ENCODE measurements around the gene WNT9A.

- TF ChIP-seq EZH2 (optimal IDR thresholded peaks at IDR 0.05; ENCODE audit: low read depth, low read length): no peak
- TF ChIP-seq, protein P1, sequence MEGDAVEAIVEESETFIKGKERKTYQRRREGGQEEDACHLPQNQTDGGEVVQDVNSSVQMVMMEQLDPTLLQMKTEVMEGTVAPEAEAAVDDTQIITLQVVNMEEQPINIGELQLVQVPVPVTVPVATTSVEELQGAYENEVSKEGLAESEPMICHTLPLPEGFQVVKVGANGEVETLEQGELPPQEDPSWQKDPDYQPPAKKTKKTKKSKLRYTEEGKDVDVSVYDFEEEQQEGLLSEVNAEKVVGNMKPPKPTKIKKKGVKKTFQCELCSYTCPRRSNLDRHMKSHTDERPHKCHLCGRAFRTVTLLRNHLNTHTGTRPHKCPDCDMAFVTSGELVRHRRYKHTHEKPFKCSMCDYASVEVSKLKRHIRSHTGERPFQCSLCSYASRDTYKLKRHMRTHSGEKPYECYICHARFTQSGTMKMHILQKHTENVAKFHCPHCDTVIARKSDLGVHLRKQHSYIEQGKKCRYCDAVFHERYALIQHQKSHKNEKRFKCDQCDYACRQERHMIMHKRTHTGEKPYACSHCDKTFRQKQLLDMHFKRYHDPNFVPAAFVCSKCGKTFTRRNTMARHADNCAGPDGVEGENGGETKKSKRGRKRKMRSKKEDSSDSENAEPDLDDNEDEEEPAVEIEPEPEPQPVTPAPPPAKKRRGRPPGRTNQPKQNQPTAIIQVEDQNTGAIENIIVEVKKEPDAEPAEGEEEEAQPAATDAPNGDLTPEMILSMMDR (IDR thresholded peaks at IDR 0.05; ENCODE audit: low read length): peak; percentile 6; the same call in 1 of the 2 replicates
Observed at GRCh38 chr1:227941509-227942020, 6.2 kb downstream of the WNT9A start.
